Measurements from ENCODE around the gene THAP3.
A peak's percentile ranks its signal among the peaks of the same experiment; 100 is the strongest.

Gene THAP3

GRCh38 chr1:6624710-6625583, at the start of gene THAP3:
Gene THAP3, plus strand, starts transcription at chr1:6624868. Its CDS starts 351 bp downstream, at chr1:6625219.
- DNase-seq (ENCODE audit: low read depth): peak; percentile 86
- no peak for TF ChIP-seq CTCF (IDR thresholded peaks at IDR 0.05; ENCODE audit: low read length, missing control alignments)
- peak within 1 kb of the TSS; percentile 71 for H3K4me3 ChIP-seq (replicated peaks; ENCODE audit: low read depth, low read length)

- DNase-seq (ENCODE audit: low read depth): no peak
- no peak for TF ChIP-seq CTCF (IDR thresholded peaks at IDR 0.05; ENCODE audit: low read length, missing control alignments)
- no peak overlapping the region for H3K4me3 ChIP-seq (replicated peaks; ENCODE audit: low read depth, low read length)
Measured at GRCh38 chr1:6577831-6578525, 46.7 kb upstream of the THAP3 start.

GRCh38 chr1:6578624-6579373, 45.9 kb upstream of the THAP3 start:
- no peak overlapping the region for H3K4me3 ChIP-seq (replicated peaks; ENCODE audit: low read depth, low read length)
- DNase-seq (ENCODE audit: low read depth): no peak
- no peak for TF ChIP-seq CTCF (IDR thresholded peaks at IDR 0.05; ENCODE audit: low read length, missing control alignments)

- peak within 1 kb of the TSS; percentile 81 for H3K4me3 ChIP-seq (replicated peaks; ENCODE audit: low read depth, low read length)
- no peak for TF ChIP-seq CTCF (IDR thresholded peaks at IDR 0.05; ENCODE audit: low read length, missing control alignments)
- peak; percentile 97 for DNase-seq (ENCODE audit: low read depth)
Measured at GRCh38 chr1:6579374-6580118, 45.1 kb upstream of the THAP3 start, which contains the start of gene ZBTB48. Gene ZBTB48, plus strand, starts transcription at chr1:6579994. Its CDS starts 616 bp downstream, at chr1:6580610.

- TF ChIP-seq CTCF (IDR thresholded peaks at IDR 0.05; ENCODE audit: low read length, missing control alignments): no peak
- peak overlapping the region; percentile 81 for H3K4me3 ChIP-seq (replicated peaks; ENCODE audit: low read depth, low read length)
- no peak for DNase-seq (ENCODE audit: low read depth)
Measured at GRCh38 chr1:6580119-6580592, 44.5 kb upstream of the THAP3 start.

Data from fibroblast of pulmonary artery (primary cell).